ENCODE measurements around the gene CPTP. TPM values are rescaled to one million over a fixed set of nuclear protein-coding genes. Genes with fewer than 3 reads are reported as not detected.

CPTP gene
- total RNA-seq, 3 donors from 2014 or later (not counting 1 experiment from before 2014, with no cell fraction given), result 8.0 to 14.6 (median 12.3) TPM

GRCh38 chr1:1313500-1314236, 10.9 kb upstream of the CPTP start:
- Histone ChIP-seq H3K4me1 (ENCODE audit: control insufficient read depth, insufficient read depth, low read length) (peaks cover 15% of the 10 kb centered on the region), H3K27me3 (ENCODE audit: control insufficient read depth, insufficient read depth, low read length) (no peaks in the 10 kb centered on the region), H3K36me3 (ENCODE audit: control insufficient read depth, insufficient read depth, low read length) (peaks cover 34% of the 10 kb centered on the region), H3K4me3 (ENCODE audit: low read length) (no peak overlapping the region), H3K27ac (ENCODE audit: low read length) (no peak overlapping the region), H3K9me3 (ENCODE audit: control insufficient read depth, insufficient read depth, low read length) (no peaks in the 10 kb centered on the region)
- TF ChIP-seq CTCF (IDR thresholded peaks at IDR 0.05), result no peak
- ATAC-seq, result no peak
- no peaks in the 10 kb centered on the region for H3K36me3 Mint-ChIP-seq
- H3K4me3 Mint-ChIP-seq, result no peak overlapping the region
- intact Hi-C loops (cut with micrococcal nuclease), result no loop called here
- no peak for DNase-seq
- no peaks in the 10 kb centered on the region for H3K9me3 Mint-ChIP-seq
- H3K27me3 Mint-ChIP-seq (ENCODE audit: low read depth in 2 of 2), result no peaks in the 10 kb centered on the region
- H3K4me1 Mint-ChIP-seq, result peaks cover 0 to 17% of the 10 kb centered on the region in 2 donors
- 97% methylated on average over 37 of the region's 37 CpGs for WGBS (ENCODE audit: insufficient coverage)
- no peak overlapping the region for H3K27ac Mint-ChIP-seq

DNA sequence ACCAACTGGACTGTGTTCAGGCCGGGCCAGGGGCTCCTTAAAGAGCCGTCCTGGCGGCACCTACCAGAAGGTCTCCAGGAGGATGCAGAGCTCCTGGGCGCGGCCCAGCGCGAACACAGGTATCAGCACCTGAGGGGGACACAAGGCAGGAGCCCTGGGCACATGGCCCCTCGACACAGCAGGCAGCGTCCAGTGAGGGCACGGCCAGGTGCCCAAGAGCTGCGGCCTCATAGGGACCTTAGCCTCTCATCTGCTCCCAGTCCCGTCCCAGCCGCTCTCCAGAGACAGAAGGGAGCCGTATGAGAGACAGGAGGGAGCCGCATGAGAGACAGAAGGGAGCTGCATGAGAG, 10.4 kb upstream of the CPTP start:
- Histone ChIP-seq H3K4me3 (ENCODE audit: low read length) (no peak overlapping the region), H3K27ac (ENCODE audit: low read length) (no peak overlapping the region), H3K27me3 (ENCODE audit: control insufficient read depth, insufficient read depth, low read length) (no peaks in the 10 kb centered on the region), H3K36me3 (ENCODE audit: control insufficient read depth, insufficient read depth, low read length) (peaks cover 39% of the 10 kb centered on the region), H3K9me3 (ENCODE audit: control insufficient read depth, insufficient read depth, low read length) (no peaks in the 10 kb centered on the region), H3K4me1 (ENCODE audit: control insufficient read depth, insufficient read depth, low read length) (peaks cover 12% of the 10 kb centered on the region)
- no peaks in the 10 kb centered on the region for H3K27me3 Mint-ChIP-seq (ENCODE audit: low read depth in 2 of 2)
- 99% methylated on average over 15 of the region's 15 CpGs for WGBS (ENCODE audit: insufficient coverage)
- H3K4me3 Mint-ChIP-seq, result no peak overlapping the region
- H3K27ac Mint-ChIP-seq, result no peak overlapping the region
- H3K36me3 Mint-ChIP-seq, result no peaks in the 10 kb centered on the region
- no peak for ATAC-seq
- H3K9me3 Mint-ChIP-seq, result no peaks in the 10 kb centered on the region
- peaks cover 0 to 22% of the 10 kb centered on the region in 2 donors for H3K4me1 Mint-ChIP-seq
- intact Hi-C loops (cut with micrococcal nuclease), result no loop called here
- no peak for TF ChIP-seq CTCF (IDR thresholded peaks at IDR 0.05)
- DNase-seq, result no peak

DNA sequence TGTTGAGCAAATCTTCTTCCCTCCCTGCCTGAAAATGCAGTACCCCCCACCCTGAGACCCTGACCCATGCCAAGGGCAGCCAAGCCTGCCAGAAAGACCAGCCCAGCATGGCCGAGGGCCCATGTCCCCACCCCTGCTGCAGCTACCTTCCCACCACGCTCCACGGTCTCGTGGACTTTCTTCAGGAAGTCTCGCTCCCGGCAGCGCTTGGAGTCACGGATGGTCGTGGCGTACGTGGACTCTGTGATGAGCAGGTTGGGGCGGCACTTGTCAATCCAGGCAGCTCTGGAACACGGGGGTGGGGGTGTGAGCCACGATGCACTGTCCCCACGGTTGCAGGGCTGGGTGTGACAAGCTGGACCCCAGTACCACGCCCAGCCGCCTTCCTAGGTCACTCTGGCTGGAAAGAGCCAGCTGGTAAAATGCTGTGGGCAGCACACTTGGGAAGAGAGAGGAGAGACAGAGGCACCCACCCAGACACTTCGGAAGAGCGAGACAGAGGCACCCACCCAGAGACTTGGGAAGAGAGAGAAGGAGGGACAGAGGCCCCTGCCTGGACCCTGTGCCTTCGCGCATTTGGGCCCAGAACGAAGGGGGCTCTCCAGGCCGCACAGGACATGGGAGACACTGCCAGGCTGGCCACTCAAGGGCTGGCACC, 9.8 kb upstream of the CPTP start:
- no peaks in the 10 kb centered on the region for H3K27me3 Mint-ChIP-seq (ENCODE audit: low read depth in 2 of 2)
- no peaks in the 10 kb centered on the region for H3K9me3 Mint-ChIP-seq
- no peak overlapping the region for H3K27ac ChIP-seq (ENCODE audit: low read length)
- H3K27ac Mint-ChIP-seq, result peak overlapping the region in 1 of 2 donors; percentile 58
- no peak for ATAC-seq
- 94% methylated on average over 23 of the region's 23 CpGs for WGBS (ENCODE audit: insufficient coverage)
- intact Hi-C loops (cut with micrococcal nuclease), result no loop called here
- H3K4me1 Mint-ChIP-seq, result peaks cover 0 to 25% of the 10 kb centered on the region in 2 donors
- no peaks in the 10 kb centered on the region for H3K36me3 Mint-ChIP-seq
- H3K36me3 ChIP-seq (ENCODE audit: control insufficient read depth, insufficient read depth, low read length), result peaks cover 40% of the 10 kb centered on the region
- peaks cover 6% of the 10 kb centered on the region for H3K4me1 ChIP-seq (ENCODE audit: control insufficient read depth, insufficient read depth, low read length)
- H3K4me3 Mint-ChIP-seq, result no peak overlapping the region
- H3K4me3 ChIP-seq (ENCODE audit: low read length), result no peak overlapping the region
- H3K9me3 ChIP-seq (ENCODE audit: control insufficient read depth, insufficient read depth, low read length), result no peaks in the 10 kb centered on the region
- DNase-seq, result no peak
- H3K27me3 ChIP-seq (ENCODE audit: control insufficient read depth, insufficient read depth, low read length), result no peaks in the 10 kb centered on the region
- no peak for TF ChIP-seq CTCF (IDR thresholded peaks at IDR 0.05)
